NCI-H146 treated with DMSO at 0.1 percent for 48 hours (cell line): Measurements from ENCODE around the gene HARBI1.
"Not testable (repeated sequence)": the region's sequence is repeated elsewhere in the genome, so short reads cannot be mapped to it uniquely, and the experiment has no call there.

Source experiments
- DNase-seq: peaks from one replicate; lab custom pipeline; 2025; ENCODE audit not compliant: unreplicated experiment; lab: John Stamatoyannopoulos, UW

The HARBI1 gene

DNA sequence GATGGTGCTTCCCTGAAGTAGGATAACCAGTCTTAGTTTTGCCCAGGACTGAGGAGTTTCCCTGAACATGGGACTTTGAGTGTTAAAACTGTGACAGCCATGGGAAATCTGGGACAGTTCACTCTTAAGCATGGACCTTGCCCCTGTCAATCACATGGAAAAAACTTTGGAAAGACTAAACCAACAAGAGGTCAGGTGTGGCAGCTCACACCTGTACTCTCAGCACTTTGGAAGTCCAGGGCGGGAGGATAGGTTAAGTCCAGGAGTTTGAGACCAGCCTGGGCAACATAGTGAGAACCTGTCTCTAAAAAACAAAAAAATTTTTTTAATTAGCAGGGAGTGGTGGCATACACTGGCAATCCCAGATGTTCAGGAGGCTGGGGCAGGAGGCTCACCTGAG, 19.9 kb downstream of the HARBI1 start:
- no peak for DNase-seq

DNA sequence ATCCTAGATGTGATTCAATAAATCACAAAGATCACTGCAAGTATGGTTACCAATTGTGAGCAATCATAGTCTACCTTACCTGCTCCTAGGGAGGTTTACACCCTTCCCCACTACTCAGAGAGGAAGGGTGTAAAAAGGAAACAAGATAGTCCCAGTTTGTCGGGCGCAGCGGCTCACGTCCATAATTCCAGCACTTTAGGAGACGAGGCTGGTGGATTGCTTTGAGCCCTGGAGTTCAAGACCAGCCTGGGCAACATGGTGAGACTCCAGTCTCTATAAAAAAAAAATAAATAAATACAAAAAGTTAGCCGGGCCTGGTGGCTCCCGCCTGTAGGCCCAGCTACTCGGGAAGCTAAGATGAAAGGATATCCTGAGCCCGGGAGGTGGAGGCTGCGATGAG, 22.2 kb downstream of the HARBI1 start:
- no peak for DNase-seq

- no peak for DNase-seq
Observed at GRCh38 chr11:46594374-46594700, 22.7 kb downstream of the HARBI1 start.

DNA sequence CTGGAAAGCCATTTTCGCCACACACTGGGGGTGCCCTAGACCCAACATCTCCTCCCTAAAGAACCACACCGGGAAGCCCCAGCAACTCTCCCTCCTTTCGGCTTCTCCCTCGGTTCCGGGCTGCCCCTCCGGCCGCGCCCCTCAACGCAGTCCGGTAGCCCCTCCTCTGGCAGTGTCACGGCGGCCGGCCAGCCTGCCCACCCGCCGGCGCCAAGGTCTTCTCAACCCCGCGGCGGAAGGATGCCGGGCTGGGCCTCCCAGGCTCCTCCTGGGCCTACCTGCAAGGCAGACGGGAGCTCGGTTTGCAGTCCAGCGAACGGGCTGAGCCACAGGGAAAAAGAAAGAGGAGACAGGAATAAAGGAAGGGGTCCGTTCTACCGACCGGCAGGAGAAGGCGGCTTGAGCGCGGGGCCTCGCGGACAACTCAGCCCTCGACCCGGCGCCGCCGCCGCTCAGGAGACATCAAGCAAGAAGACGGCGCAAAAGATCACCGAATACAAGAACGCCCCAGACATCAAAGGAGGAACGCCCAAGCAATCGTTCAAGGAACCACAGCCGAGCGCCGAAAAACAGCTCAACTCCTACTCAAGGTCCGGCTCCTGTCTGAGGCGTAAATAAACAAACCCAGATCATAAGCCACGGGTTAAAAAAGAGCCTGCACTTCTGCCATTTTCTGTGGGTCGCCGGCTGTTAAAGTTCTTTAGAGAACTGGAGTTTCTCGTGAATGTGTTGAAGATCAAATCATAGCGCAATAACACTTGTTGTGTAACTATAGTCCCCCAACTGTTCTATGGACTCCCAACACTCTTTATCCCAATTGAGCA, 23.3 kb downstream of the HARBI1 start, which contains the start of gene AMBRA1:
AMBRA1 (minus strand) TSS at position 474 of the 824 bp plus-strand sequence. CDS start 45,643 bp downstream, outside the sequence.
- DNase-seq, result peak; percentile 83

DNA sequence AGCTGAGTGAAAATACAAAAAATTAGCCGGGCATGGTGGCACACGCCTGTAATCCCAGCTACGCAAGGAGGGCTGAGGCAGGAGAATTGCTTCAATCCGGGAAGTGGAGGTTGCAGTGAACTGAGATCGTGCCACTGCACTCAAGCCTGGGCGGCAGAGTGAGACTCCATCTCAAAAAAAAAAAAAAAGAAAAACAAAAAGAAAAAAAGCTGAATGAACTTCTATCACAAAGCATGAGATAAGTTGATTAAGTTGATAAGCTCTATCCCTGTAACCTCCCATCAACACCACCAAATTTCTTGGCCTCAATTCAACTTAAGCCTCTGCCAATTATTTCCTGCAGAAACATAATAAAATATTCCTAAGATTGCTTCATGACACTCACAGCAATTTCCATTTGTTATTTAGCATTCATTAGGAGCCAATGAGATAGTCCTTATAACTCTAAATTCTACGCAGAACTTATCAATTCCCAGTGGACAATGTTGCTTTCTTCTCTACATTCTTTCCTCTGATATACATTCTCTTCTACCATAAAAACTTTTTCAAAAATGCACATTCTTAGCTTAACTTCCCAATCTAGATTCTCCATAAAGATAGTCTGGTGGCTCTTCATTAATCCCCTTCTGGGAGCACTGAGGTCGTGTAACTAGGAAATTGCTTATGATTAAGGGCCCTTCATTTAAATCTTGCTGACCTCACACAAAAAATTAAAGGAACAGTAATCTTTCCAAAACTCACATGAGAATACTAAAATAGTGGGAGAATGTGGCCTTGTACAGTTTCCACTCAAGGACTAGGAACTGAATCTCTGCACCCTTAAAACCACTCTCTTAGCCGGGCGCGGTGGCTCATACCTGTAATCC, 26.1 kb downstream of the HARBI1 start:
- no peak for DNase-seq

DNA sequence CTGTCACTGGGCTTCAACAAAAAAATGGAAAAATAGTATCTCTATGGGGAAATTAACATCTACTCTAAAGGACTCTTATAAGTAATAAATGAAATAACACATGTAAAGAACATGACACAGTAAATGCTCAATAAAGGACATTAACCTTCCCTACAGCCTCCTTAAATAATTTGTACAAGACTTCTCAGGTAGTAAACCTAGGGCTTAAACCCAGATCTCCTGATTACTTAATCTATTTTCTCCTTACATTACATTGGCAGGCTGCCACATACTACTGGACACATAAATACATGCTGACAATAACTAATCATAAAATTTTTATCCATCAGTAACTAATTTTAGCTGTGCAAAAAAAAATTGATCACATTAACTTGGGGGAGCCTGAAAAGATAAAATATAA, 28.1 kb downstream of the HARBI1 start:
- DNase-seq, result no peak

DNA sequence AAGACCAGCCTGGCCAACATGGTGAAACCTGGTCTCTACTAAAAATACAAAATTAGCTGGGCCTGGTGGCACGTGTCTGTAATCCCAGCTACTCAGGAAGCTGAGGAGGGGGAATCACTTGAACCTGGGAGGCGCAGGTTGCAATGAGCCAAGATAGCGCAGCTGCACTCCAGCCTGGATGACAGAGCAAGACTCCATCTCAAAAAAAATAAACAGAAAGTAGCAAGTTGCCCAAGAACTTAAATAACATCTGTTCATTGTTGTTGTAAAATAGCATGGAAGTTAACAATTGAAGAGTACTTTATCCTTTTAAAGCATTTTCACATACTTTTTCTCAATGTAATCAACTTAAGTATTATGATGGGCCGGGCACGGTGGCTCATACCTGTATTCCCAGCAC, 28.9 kb downstream of the HARBI1 start:
- DNase-seq, result no peak

DNA sequence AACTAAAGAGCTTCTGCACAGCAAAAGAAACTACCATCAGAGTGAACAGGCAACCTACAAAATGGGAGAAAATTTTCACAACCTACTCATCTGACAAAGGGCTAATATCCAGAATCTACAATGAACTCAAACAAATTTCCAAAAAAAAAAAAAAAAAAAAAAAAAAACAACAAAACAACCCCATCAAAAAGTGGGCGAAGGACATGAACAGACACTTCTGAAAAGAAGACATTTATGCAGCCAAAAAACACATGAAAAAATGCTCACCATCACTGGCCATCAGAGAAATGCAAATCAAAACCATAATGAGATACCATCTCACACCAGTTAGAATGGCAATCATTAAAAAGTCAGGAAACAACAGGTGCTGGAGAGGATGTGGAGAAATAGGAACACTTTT, 33.5 kb downstream of the HARBI1 start:
- DNase-seq, result not testable (repeated sequence)

GRCh38 chr11:46582588-46582987, 34.4 kb downstream of the HARBI1 start:
- DNase-seq, result no peak

- DNase-seq, result no peak
Observed at GRCh38 chr11:46577058-46577457, 40.0 kb downstream of the HARBI1 start.

DNA sequence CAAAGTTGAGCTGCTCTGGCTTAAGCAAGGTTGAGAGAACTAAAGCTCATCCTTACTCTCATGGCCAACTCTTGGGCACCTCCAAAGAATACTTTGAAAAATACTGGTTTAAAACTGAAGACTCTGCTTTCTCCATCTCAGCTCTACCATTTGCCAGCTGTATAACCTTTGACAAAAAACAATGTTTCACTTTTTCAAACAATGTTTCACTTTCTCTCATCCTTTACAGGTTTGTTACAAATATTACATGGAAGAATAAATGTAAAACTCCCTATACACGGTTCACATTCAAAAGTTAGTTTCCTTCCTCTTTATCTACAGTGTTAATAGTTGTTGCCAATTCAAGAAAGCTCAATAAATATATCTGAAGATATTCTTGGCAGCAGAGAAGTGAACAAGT, 42.4 kb downstream of the HARBI1 start:
- no peak for DNase-seq

- no peak for DNase-seq
Observed at GRCh38 chr11:46570790-46571398, 46.1 kb downstream of the HARBI1 start.

- DNase-seq, result no peak
Observed at GRCh38 chr11:46565232-46565840, 51.7 kb downstream of the HARBI1 start.

DNA sequence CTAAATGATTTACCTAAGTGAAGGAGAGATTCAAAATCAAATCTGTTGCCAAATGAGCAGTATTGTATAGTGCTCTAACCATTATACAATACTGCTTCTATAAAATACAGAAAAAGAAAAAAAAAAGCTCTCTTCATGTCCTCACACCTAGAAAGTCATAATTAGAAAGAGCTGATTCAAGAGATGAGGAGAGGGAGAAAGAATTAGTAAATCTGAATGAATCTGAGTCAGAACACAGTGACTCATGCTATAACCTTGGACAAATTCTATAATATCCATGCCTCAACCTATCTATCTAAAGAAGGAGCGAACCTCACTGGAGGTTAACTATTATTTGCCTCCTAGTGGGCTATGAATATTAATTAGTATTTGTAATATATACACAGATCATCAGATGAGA, 52.6 kb downstream of the HARBI1 start:
- no peak for DNase-seq

DNA sequence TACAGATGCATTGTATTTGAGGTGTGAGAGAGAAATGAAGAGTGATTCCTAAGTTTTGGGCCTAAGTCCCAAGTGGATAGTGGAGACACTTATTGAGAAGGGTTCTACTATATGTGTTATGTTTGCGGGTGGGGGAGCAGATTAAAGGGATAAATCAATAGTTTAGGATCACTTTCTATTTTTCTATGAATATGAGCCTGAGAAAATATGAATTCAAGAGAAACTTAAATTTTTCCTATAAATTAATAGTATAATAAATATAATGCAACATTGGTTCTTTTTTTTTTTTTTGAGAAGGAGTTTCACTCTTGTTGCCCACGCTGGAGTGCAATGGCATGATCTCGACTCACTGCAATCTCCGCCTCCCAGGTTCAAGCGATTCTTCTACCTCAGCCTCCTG, 54.5 kb downstream of the HARBI1 start:
- no peak for DNase-seq

GRCh38 chr11:46560300-46560991, 56.6 kb downstream of the HARBI1 start:
- DNase-seq, result peak; percentile 11

- no peak for DNase-seq
Observed at GRCh38 chr11:46559815-46560214, 57.2 kb downstream of the HARBI1 start.

DNA sequence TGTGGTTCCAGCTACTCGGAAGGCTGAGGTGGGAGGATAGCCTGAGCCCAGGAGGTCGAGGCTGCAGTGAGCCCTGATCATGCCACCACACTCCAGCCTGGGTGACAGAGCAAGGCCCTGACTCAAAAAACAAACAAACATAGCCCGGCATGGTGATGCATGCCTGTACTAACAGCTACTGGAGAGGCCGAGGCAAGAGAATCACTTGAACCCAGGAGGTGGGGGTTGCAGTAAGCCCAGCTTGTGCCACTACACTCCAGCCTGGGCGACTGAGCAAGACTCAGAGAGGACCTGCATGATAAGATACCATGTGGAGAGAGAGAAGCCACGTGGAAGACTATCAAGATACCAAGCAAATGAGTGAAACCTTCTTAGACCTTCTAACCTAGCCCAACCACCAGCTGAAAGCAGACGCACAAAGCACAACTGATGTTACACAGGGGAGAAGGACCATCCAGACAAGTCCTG, 59.3 kb downstream of the HARBI1 start:
- DNase-seq, result no peak

- no peak for DNase-seq
Observed at GRCh38 chr11:46555267-46556054, 61.6 kb downstream of the HARBI1 start.
